Esophagus muscularis mucosa (tissue), 4 donors: Measurements from ENCODE around the gene NFYA.

Experiments
- EP300 ChIP-seq: sonication (generic); formaldehyde crosslinking; IDR thresholded peaks from one replicate; pipeline ENCODE4 v1.6.1; 2017; ENCODE audit warnings: antibody characterized with exemption
- POLR2A ChIP-seq: fragments of 450-650 bp; IDR thresholded peaks from one replicate; pipeline ENCODE4 v1.6.1; 2017; ENCODE audit warnings: antibody characterized with exemption, moderate library complexity, mild to moderate bottlenecking, low read depth
- POLR2AphosphoS5 ChIP-seq, 2 donors: sonication (generic); formaldehyde crosslinking; IDR thresholded peaks; one replicate each; pipeline ENCODE4 v1.6.1; 2017; ENCODE audit warnings: antibody characterized with exemption in 2 of 2
- TF ChIP-seq, protein P1 (sequence below), 3 experiments: fragments of 200-600 bp in 2 of 3; fragments of 450-650 bp in 1 of 3; sonication (generic) in 2 of 3; IDR thresholded peaks; one replicate each; pipeline ENCODE4 v1.5.1; 2017 to 2019; ENCODE audit warnings: antibody characterized with exemption in 3 of 3, mild to moderate bottlenecking in 2 of 3, moderate library complexity in 1 of 3

DNA sequence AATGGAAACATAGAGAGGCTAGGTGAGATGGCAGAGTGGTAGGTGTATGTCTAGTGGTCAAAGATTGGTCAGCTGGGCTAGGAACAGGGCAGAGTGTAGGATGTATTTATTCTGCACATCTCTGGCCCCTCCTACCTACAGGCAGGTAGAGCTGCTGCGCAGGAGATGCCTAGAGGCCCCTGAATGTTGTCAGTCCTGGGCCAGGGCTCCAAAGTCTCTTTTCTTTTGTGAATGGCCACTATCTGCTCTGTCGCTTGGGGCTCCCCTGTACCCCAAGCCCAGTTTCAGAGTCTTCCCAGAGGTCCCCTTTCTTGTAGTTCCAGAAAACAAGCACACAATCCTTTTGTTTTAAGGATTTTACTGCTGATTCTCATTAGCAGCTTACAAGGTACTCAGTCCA lies 25.5 kb upstream of the NFYA start:
- TF ChIP-seq, protein P1, sequence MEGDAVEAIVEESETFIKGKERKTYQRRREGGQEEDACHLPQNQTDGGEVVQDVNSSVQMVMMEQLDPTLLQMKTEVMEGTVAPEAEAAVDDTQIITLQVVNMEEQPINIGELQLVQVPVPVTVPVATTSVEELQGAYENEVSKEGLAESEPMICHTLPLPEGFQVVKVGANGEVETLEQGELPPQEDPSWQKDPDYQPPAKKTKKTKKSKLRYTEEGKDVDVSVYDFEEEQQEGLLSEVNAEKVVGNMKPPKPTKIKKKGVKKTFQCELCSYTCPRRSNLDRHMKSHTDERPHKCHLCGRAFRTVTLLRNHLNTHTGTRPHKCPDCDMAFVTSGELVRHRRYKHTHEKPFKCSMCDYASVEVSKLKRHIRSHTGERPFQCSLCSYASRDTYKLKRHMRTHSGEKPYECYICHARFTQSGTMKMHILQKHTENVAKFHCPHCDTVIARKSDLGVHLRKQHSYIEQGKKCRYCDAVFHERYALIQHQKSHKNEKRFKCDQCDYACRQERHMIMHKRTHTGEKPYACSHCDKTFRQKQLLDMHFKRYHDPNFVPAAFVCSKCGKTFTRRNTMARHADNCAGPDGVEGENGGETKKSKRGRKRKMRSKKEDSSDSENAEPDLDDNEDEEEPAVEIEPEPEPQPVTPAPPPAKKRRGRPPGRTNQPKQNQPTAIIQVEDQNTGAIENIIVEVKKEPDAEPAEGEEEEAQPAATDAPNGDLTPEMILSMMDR (IDR thresholded peaks at IDR 0.05), result no peak
- TF ChIP-seq POLR2A (no peak), POLR2AphosphoS5 (IDR thresholded peaks at IDR 0.05) (no peak), EP300 (no peak)
